ENCODE results near the gene SNRNP70.
"Not testable (repeated sequence)": the region's sequence is repeated elsewhere in the genome, so short reads cannot be mapped to it uniquely, and the experiment has no call there.

SNRNP70 gene, protein sequence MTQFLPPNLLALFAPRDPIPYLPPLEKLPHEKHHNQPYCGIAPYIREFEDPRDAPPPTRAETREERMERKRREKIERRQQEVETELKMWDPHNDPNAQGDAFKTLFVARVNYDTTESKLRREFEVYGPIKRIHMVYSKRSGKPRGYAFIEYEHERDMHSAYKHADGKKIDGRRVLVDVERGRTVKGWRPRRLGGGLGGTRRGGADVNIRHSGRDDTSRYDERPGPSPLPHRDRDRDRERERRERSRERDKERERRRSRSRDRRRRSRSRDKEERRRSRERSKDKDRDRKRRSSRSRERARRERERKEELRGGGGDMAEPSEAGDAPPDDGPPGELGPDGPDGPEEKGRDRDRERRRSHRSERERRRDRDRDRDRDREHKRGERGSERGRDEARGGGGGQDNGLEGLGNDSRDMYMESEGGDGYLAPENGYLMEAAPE

DNA sequence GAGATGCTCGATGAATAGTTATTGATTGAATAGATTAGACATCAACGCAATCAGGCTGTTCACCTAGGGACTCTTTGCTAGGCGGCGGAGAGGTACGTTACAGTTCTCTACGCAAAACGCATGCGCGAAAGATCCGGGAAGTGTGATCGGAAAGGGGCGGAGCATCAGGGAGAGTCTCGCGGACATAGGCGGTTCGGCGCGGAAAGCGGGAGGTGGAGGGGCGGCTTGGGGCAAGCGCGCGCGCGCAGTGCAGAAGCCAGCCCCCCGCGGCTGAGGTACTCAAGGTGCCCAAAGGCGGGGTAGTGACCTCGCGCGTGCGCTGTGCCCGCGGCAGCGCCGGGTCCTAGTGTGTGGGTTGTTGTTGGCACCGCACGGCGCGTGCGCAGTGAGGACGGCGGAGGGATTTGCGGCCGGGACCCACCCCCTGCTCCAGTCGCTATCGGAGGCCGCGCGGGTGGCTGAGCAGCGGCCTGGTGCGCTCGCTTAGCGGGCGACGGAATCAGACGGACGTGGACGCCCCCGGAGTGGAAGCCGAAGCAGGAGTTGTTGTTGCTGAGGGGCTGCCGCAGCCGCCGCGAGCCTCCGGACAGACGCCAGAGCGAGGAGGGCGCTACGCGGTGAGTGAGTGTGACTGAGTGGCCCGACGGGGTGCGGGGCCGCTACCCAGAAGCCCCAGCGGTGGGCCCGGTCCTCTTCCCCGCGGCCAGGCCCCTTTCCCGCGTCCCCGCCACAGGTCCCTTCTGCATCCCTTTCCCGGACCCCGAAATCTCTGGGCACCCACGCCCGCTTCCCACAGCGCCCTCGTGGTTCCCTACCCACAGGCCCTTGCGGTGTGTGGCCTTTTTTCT is at the start of gene SNRNP70:
TSS of gene SNRNP70 (plus strand) at position 432 of the 848 bp plus-strand sequence. CDS start 964 bp downstream, outside the sequence.
- H3K9me3 ChIP-seq (ENCODE audit: insufficient read depth, low read length): no peaks in the 10 kb centered on the region
- peak within 1 kb of the TSS; percentile 92 for H3K9ac ChIP-seq (ENCODE audit: low read length)
- H3K4me3 ChIP-seq (ENCODE audit: low read length): peak within 1 kb of the TSS; percentile 92
- TF ChIP-seq, protein P1, sequence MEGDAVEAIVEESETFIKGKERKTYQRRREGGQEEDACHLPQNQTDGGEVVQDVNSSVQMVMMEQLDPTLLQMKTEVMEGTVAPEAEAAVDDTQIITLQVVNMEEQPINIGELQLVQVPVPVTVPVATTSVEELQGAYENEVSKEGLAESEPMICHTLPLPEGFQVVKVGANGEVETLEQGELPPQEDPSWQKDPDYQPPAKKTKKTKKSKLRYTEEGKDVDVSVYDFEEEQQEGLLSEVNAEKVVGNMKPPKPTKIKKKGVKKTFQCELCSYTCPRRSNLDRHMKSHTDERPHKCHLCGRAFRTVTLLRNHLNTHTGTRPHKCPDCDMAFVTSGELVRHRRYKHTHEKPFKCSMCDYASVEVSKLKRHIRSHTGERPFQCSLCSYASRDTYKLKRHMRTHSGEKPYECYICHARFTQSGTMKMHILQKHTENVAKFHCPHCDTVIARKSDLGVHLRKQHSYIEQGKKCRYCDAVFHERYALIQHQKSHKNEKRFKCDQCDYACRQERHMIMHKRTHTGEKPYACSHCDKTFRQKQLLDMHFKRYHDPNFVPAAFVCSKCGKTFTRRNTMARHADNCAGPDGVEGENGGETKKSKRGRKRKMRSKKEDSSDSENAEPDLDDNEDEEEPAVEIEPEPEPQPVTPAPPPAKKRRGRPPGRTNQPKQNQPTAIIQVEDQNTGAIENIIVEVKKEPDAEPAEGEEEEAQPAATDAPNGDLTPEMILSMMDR (IDR thresholded peaks at IDR 0.05; ENCODE audit: low read depth, low read length): no peak
- TF ChIP-seq EZH2phosphoT487 (IDR thresholded peaks at IDR 0.05; ENCODE audit: low read depth): no peak
- H3K4me1 ChIP-seq (ENCODE audit: low read length): peaks cover 14% of the 10 kb centered on the region
- H2AFZ ChIP-seq (ENCODE audit: low read depth, low read length): peak within 1 kb of the TSS; percentile 92
- H4K20me1 ChIP-seq (ENCODE audit: insufficient read depth, low read length): peaks cover 36% of the 10 kb centered on the region
- H3K27ac ChIP-seq (ENCODE audit: low read length): peak within 1 kb of the TSS; percentile 60
- peaks cover 33% of the 10 kb centered on the region for H3K36me3 ChIP-seq (replicated peaks; ENCODE audit: low read depth, low read length)
- H3K27me3 ChIP-seq (ENCODE audit: low read depth, low read length): no peaks in the 10 kb centered on the region
- peaks cover 50% of the 10 kb centered on the region for H3K79me2 ChIP-seq (ENCODE audit: low read length)
- H3K4me2 ChIP-seq (ENCODE audit: low read length): peak within 1 kb of the TSS; percentile 95

DNA sequence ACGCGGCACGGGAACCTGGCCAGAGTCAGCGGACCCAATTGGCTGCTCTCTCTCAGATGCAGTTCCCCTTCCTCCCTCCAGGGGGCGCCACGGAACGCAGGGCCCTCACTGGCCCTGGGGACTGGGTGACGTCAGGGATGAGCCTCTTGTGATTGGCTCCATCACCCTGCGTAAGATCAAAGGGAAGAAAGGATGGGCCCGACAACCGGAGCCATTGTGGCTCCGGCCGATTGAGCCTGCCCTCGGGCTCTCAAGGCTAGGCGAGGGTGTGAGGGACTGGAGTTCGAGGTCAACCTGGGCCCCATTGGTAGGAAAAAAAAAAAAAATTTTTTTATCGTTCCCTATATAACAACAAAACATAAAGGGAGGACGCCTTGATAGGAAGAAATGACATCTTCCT is 48.4 kb upstream of the SNRNP70 start, which contains the start of gene CGB1:
TSS of gene CGB1 (minus strand) at position 81 of the 400 bp plus-strand sequence. CDS start 184 bp downstream, outside the sequence.
- not testable (repeated sequence) for H2AFZ ChIP-seq (ENCODE audit: low read depth, low read length); H3K9me3 ChIP-seq (ENCODE audit: insufficient read depth, low read length); H3K79me2 ChIP-seq (ENCODE audit: low read length); H3K4me3 ChIP-seq (ENCODE audit: low read length); H3K27ac ChIP-seq (ENCODE audit: low read length); H3K27me3 ChIP-seq (ENCODE audit: low read depth, low read length); H3K4me2 ChIP-seq (ENCODE audit: low read length); H3K9ac ChIP-seq (ENCODE audit: low read length); H3K36me3 ChIP-seq (replicated peaks; ENCODE audit: low read depth, low read length); H4K20me1 ChIP-seq (ENCODE audit: insufficient read depth, low read length); H3K4me1 ChIP-seq (ENCODE audit: low read length)
- TF ChIP-seq, protein P1 (IDR thresholded peaks at IDR 0.05; ENCODE audit: low read depth, low read length): peak; percentile 59

DNA sequence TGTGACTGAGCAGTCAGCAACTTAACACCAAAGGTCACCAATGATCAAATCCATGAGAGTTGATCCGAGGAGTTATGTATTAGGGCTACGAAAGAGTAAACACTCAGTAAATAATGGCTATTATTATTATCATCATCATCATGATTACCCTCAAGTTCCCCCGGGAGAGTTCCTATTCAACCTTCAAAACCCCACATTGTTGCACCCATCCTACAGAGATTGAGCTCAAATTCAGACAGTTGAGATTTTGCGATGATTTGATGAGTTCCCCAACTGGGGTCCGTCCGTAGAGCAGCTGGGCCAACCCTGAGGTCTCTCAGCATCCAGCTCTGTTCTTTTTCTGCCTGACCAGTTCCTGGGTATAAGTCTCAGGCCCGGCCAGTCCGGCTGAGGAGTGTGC is 47.1 kb upstream of the SNRNP70 start:
- not testable (repeated sequence) for H3K27ac ChIP-seq (ENCODE audit: low read length); H4K20me1 ChIP-seq (ENCODE audit: insufficient read depth, low read length); H3K9ac ChIP-seq (ENCODE audit: low read length); H3K36me3 ChIP-seq (replicated peaks; ENCODE audit: low read depth, low read length); H3K4me3 ChIP-seq (ENCODE audit: low read length); H3K27me3 ChIP-seq (ENCODE audit: low read depth, low read length); H3K4me1 ChIP-seq (ENCODE audit: low read length); H3K4me2 ChIP-seq (ENCODE audit: low read length); H3K9me3 ChIP-seq (ENCODE audit: insufficient read depth, low read length); H3K79me2 ChIP-seq (ENCODE audit: low read length); H2AFZ ChIP-seq (ENCODE audit: low read depth, low read length)

DNA sequence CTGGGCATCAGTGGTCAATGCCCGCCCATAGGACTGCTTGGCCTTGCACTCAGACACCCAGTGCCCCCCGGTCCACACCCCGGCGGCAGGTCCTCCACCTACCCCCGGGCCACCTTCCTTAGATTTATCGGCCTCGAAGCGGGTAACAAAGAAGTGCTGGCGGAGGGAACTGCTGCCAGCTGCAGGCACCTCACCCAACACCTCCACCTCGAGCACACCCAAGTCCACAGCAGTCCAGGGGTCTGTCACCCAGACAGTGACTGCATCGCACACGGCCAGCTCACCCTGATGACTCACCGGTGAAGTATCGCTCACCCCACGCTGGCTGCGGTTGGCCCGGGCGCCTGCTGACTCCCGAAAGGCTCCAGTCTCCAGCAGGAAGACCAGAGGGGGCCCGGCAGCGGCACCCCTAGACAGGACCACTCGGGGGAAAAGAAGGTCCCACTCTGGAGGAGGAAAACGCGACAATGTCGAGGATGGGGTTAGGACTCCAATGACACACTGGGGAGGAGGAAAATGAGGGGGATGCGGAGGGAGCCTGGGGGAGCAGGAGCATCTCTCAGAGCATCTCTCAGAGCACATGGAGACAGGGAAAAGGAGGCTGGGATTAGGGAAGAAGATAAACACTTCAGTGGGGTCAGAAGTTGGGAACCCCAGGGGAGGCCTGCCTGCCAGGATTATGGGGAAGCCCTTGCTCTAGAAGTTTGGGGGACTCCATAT is 46.5 kb upstream of the SNRNP70 start:
- H3K4me3 ChIP-seq (ENCODE audit: low read length); H3K4me1 ChIP-seq (ENCODE audit: low read length); H3K4me2 ChIP-seq (ENCODE audit: low read length); H3K9me3 ChIP-seq (ENCODE audit: insufficient read depth, low read length); H3K27me3 ChIP-seq (ENCODE audit: low read depth, low read length); H3K27ac ChIP-seq (ENCODE audit: low read length); H3K9ac ChIP-seq (ENCODE audit: low read length); H3K36me3 ChIP-seq (replicated peaks; ENCODE audit: low read depth, low read length); H3K79me2 ChIP-seq (ENCODE audit: low read length); H4K20me1 ChIP-seq (ENCODE audit: insufficient read depth, low read length); H2AFZ ChIP-seq (ENCODE audit: low read depth, low read length): not testable (repeated sequence)

DNA sequence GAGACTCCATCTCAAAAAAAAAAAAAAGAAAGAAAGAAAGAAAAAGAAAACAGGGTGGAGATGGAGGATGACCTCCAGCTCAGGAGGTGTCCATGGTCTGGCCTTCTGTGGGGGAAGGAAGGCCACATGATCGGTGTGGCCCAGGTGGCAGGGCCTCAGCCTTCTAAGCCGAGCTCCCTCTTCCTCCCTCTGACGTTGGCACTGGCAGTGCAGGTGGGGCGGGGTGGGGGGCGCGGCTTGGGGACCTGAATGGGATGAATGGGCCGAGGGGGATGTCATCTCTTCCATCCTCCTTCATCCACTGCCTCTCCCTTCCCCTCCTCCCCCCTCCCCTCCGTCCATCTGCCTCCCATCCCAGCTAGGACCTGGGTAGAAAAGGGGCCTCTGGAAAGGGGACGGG is 45.5 kb upstream of the SNRNP70 start:
- H3K27me3 ChIP-seq (ENCODE audit: low read depth, low read length); H4K20me1 ChIP-seq (ENCODE audit: insufficient read depth, low read length); H3K4me3 ChIP-seq (ENCODE audit: low read length); H3K4me2 ChIP-seq (ENCODE audit: low read length); H2AFZ ChIP-seq (ENCODE audit: low read depth, low read length); H3K27ac ChIP-seq (ENCODE audit: low read length); H3K9me3 ChIP-seq (ENCODE audit: insufficient read depth, low read length); H3K79me2 ChIP-seq (ENCODE audit: low read length); H3K36me3 ChIP-seq (replicated peaks; ENCODE audit: low read depth, low read length); H3K4me1 ChIP-seq (ENCODE audit: low read length); H3K9ac ChIP-seq (ENCODE audit: low read length): not testable (repeated sequence)
